Measurements from ENCODE around the gene PHOSPHO2. TPM values are rescaled to one million over a fixed set of nuclear protein-coding genes. Genes with fewer than 3 reads are reported as not detected.

Gene PHOSPHO2
- total and polyA plus RNA-seq, 9 of the 15 experiments (the other 6 are each of a cell fraction or from before 2014, with no cell fraction given): 7.8 to 19.1 (median 11.7) TPM

- no peak for TF ChIP-seq GTF3C2 (IDR thresholded peaks at IDR 0.05; ENCODE audit: borderline replicate concordance, extremely low read depth, insufficient read length)
- TF ChIP-seq MAFF (IDR thresholded peaks at IDR 0.05; ENCODE audit: low read length): no peak
- no peak for TF ChIP-seq TFE3 (CRISPR knock-in tag; IDR thresholded peaks at IDR 0.05)
- no peak for TF ChIP-seq KDM1A (IDR thresholded peaks at IDR 0.05)
- no peak for TF ChIP-seq MCM2 (IDR thresholded peaks at IDR 0.05; ENCODE audit: low read depth)
- TF ChIP-seq ARHGAP35 (IDR thresholded peaks at IDR 0.05; ENCODE audit: partially characterized antibody): no peak
These were observed 33.0 kb upstream of the PHOSPHO2 start (continued) for GRCh38 chr2:169661265-169661664.
